Upper lobe of left lung (tissue), 6 donors: ENCODE results near the gene FAM72B. TPM values are rescaled to one million over a fixed set of nuclear protein-coding genes. Genes with fewer than 3 reads are reported as not detected.
"Not testable (repeated sequence)": the region's sequence is repeated elsewhere in the genome, so short reads cannot be mapped to it uniquely, and the experiment has no call there.

Experiments
- ATAC-seq, 2 donors: fragments of 200-7000 bp; cut with Tn5 transposase; one replicate each; pipeline ENCODE4 v1.9.1; 2022; ENCODE audit warnings: mild to moderate bottlenecking in 2 of 2, moderate library complexity in 2 of 2; ENCODE audit not compliant: low FRiP score in 2 of 2
- DNase-seq, 2 donors: peaks; one replicate each; pipeline ENCODE4 v3.0.0-alpha.2; 2019 to 2020
- H3K27ac ChIP-seq, 4 donors: fragments of 200-600 bp; sonication (generic); one replicate each; pipeline ENCODE4 v1.5.1; 2016 to 2019
- H3K27me3 ChIP-seq, 4 donors: fragments of 200-600 bp; sonication (generic); one replicate each; pipeline ENCODE4 v1.5.1; 2017 to 2019
- H3K36me3 ChIP-seq, 4 donors: fragments of 200-600 bp; sonication (generic); one replicate each; pipeline ENCODE4 v1.5.1; 2016 to 2019
- H3K4me1 ChIP-seq, 4 donors: fragments of 200-600 bp; sonication (generic); one replicate each; pipeline ENCODE4 v1.5.1; 2018 to 2019
- H3K4me3 ChIP-seq, 4 donors: fragments of 200-600 bp; sonication (generic); one replicate each; pipeline ENCODE4 v1.5.1; 2017 to 2019; ENCODE audit warnings: mild to moderate bottlenecking in 2 of 4, moderate library complexity in 1 of 4
- H3K9me3 ChIP-seq, 4 donors: fragments of 200-600 bp; sonication (generic); one replicate each; pipeline ENCODE4 v1.5.1; 2018 to 2019
- CTCF ChIP-seq, 6 experiments: fragments of 450-650 bp in 4 of 6; fragments of 200-600 bp in 2 of 6; sonication (generic) in 2 of 6; IDR thresholded peaks; one replicate each; pipeline ENCODE4 v1.5.1; 2016 to 2019; ENCODE audit warnings: antibody characterized with exemption in 6 of 6
- WGBS, 2 donors: methylation state at CpG; one replicate each; pipeline ENCODE4 v1.1.5; 2017 to 2018; 5-methylcytosine and 5-hydroxymethylcytosine counted together
- total RNA-seq, 6 donors: library from RNA; depleted of rRNA in 4 of 6; stranded (reverse); fragments of >200 nt in 4 of 6; gene quantifications; one replicate each; pipeline versions ENCODE4 v1.1.0 to v1.2.1, GENCODE V29; 2016 to 2021
- donor health status: DM: no; HTN: no; CAD: no; lungs with moderate emphysema.
- donor health status: DM: no; HTN: yes; CAD: no; lungs with severe emphysema.

FAM72B gene
- total RNA-seq, 6 donors from 2014 or later: 0.84 to 3.0 (median 1.6) TPM; not detected in 2

GRCh38 chr1:121156958-121157603 lies 27.1 kb downstream of the FAM72B start:
- not testable (repeated sequence) for H3K9me3 ChIP-seq

GRCh38 chr1:121155671-121156358 lies 28.3 kb downstream of the FAM72B start:
- not testable (repeated sequence) for H3K4me1 ChIP-seq, H3K27me3 ChIP-seq, H3K9me3 ChIP-seq, DNase-seq, H3K27ac ChIP-seq, H3K36me3 ChIP-seq, H3K4me3 ChIP-seq
- peak in 1 of 2 donors; percentile 42 for ATAC-seq
- WGBS, 2 donors: 79% methylated on average over 6 of the region's 6 CpGs

More at GRCh38 chr1:121156958-121157603, 27.1 kb downstream of the FAM72B start:
- H3K4me1 ChIP-seq, H3K36me3 ChIP-seq, H3K27me3 ChIP-seq, DNase-seq, H3K4me3 ChIP-seq, H3K27ac ChIP-seq: not testable (repeated sequence)
- peak in 1 of 2 donors; percentile 70 for ATAC-seq
- WGBS, 2 donors: no CpG with 5 or more reads among the region's 4 CpGs

GRCh38 chr1:121154811-121155210 lies 29.3 kb downstream of the FAM72B start:
- DNase-seq, H3K36me3 ChIP-seq, ATAC-seq, H3K4me3 ChIP-seq, H3K4me1 ChIP-seq, H3K27ac ChIP-seq, H3K9me3 ChIP-seq, H3K27me3 ChIP-seq: not testable (repeated sequence)
- WGBS, 2 donors: 100% methylated on average over 1 of the region's 2 CpGs

- ATAC-seq: not testable (repeated sequence)
These were observed 31.4 kb downstream of the FAM72B start for GRCh38 chr1:121152788-121153187.

GRCh38 chr1:121151294-121151693 lies 32.8 kb downstream of the FAM72B start:
- not testable (repeated sequence) for H3K27ac ChIP-seq, H3K4me3 ChIP-seq, H3K9me3 ChIP-seq, DNase-seq, H3K27me3 ChIP-seq, H3K36me3 ChIP-seq, H3K4me1 ChIP-seq
- ATAC-seq: peak in 1 of 2 donors; percentile 63
- WGBS, 2 donors: 59% methylated on average over 1 of the region's 1 CpG; no CpG with 5 or more reads in 1 of the 2 donors

More at GRCh38 chr1:121152788-121153187, 31.4 kb downstream of the FAM72B start:
- not testable (repeated sequence) for H3K36me3 ChIP-seq, H3K4me1 ChIP-seq, H3K9me3 ChIP-seq, H3K27me3 ChIP-seq, H3K27ac ChIP-seq, DNase-seq, H3K4me3 ChIP-seq

GRCh38 chr1:121148489-121149190 lies 35.5 kb downstream of the FAM72B start:
- not testable (repeated sequence) for H3K4me1 ChIP-seq, H3K27me3 ChIP-seq, H3K27ac ChIP-seq, H3K4me3 ChIP-seq, H3K9me3 ChIP-seq, DNase-seq, H3K36me3 ChIP-seq
- 0% methylated on average over 1 to 2 of the region's 9 CpGs for WGBS, 2 donors
- peak; percentile 44 to 86 for ATAC-seq
- peak in 1 of 6 experiments; percentile 21 for TF ChIP-seq CTCF (IDR thresholded peaks at IDR 0.05)

- not testable (repeated sequence) for H3K27me3 ChIP-seq, H3K9me3 ChIP-seq, H3K36me3 ChIP-seq, ATAC-seq, H3K4me1 ChIP-seq, DNase-seq, H3K27ac ChIP-seq, H3K4me3 ChIP-seq
- WGBS, 2 donors: no CpG with 5 or more reads among the region's 6 CpGs
These were observed 43.7 kb downstream of the FAM72B start for GRCh38 chr1:121140393-121140792.

- H3K27me3 ChIP-seq, H3K27ac ChIP-seq, H3K4me1 ChIP-seq, H3K9me3 ChIP-seq, DNase-seq, H3K4me3 ChIP-seq, H3K36me3 ChIP-seq: not testable (repeated sequence)
- WGBS, 2 donors: no CpG with 5 or more reads among the region's 1 CpG
- ATAC-seq: peak in 1 of 2 donors; percentile 38
These were observed 52.6 kb downstream of the FAM72B start for GRCh38 chr1:121131494-121131893.

GRCh38 chr1:121118480-121118824 lies 65.7 kb downstream of the FAM72B start:
- H3K4me3 ChIP-seq: peak overlapping the region in 3 of 4 donors; percentile 35 to 45 (median 41)
- peak in 1 of 2 donors; percentile 61 for ATAC-seq
- H3K9me3 ChIP-seq, H3K27me3 ChIP-seq, H3K36me3 ChIP-seq, H3K4me1 ChIP-seq, DNase-seq: not testable (repeated sequence)
- peak overlapping the region in 1 of 4 donors; percentile 57 for H3K27ac ChIP-seq
- WGBS, 2 donors: no CpG with 5 or more reads among the region's 20 CpGs
